Measurements from ENCODE around the gene MACROD2. TPM values are rescaled to one million over a fixed set of nuclear protein-coding genes. Genes with fewer than 3 reads are reported as not detected.

MACROD2 gene
- total RNA-seq, 1 experiment from 2014 or later = 1.6 TPM

DNA sequence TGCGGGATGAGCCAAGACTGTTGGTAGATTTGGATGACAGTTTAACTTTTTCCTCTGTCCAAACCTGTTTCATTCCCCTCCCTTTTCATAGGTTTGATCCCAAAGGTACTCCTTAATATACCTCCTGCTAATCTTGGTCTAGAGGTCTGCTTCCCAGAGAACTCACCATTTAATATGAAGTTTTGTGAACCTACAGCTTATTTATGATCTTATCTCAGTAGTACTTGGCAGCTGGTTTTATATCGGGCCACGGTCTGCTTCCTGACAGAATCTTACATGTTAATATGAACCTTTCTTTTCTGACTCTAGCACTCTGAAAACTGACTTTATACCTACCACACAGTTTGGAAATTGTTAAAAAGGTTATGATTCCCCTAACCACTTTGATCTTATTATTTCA, 138.7 kb downstream of the MACROD2 start:
- Mint-ChIP-seq H3K4me1 (no peaks in the 10 kb centered on the region), H3K36me3 (ENCODE audit: insufficient read depth in 1 of 3, low read depth in 3 of 3) (peaks cover 0 to 5% (median 0%) of the 10 kb centered on the region in 3 experiments; a peak in 1 of 7 replicates), H3K27ac (no peak overlapping the region), H3K27me3 (ENCODE audit: low read depth) (no peaks in the 10 kb centered on the region), H3K4me3 (no peak overlapping the region), H3K9me3 (peaks cover 4 to 8% of the 10 kb centered on the region in 2 experiments; a peak in 3 of 5 replicates)
- Histone ChIP-seq H2BK12ac (ENCODE audit: insufficient read length, low read depth, low read length) (no peak overlapping the region), H3K14ac (ENCODE audit: insufficient read depth, low read length) (no peak overlapping the region), H3K23ac (ENCODE audit: insufficient read length, low read depth, low read length) (no peak overlapping the region), H3K79me2 (ENCODE audit: insufficient read depth, low read length) (no peaks in the 10 kb centered on the region), H2BK5ac (ENCODE audit: insufficient read length, low read length) (no peak overlapping the region), H3K56ac (ENCODE audit: insufficient read length, low read depth, low read length) (no peak overlapping the region), H3K18ac (ENCODE audit: insufficient read length, low read depth, low read length) (no peak overlapping the region), H3T11ph (ENCODE audit: low read length) (no peak overlapping the region), H3K9me3 (ENCODE audit: control insufficient read depth, low read depth, low read length) (no peaks in the 10 kb centered on the region), H4K20me1 (ENCODE audit: control insufficient read depth, insufficient read depth, insufficient read length) (no peaks in the 10 kb centered on the region), H3K4me1 (ENCODE audit: insufficient read depth, low read length) (no peaks in the 10 kb centered on the region), H4K91ac (ENCODE audit: insufficient read length, low read depth, low read length) (no peak overlapping the region), H3K27me3 (ENCODE audit: insufficient read depth, low read length) (no peaks in the 10 kb centered on the region), H2BK15ac (ENCODE audit: low read depth, low read length) (no peak overlapping the region), H2BK120ac (ENCODE audit: low read depth, low read length, poor library complexity, severe bottlenecking) (no peak overlapping the region), H3K79me1 (ENCODE audit: insufficient read depth, low read depth, low read length, poor library complexity, severe bottlenecking) (no peaks in the 10 kb centered on the region), H4K8ac (replicated peaks; ENCODE audit: insufficient read length, low read depth, low read length) (no peak overlapping the region), H3K23me2 (ENCODE audit: insufficient read length, low read depth, low read length, poor library complexity, severe bottlenecking) (no peaks in the 10 kb centered on the region), H3K9ac (ENCODE audit: extremely low read depth, insufficient read length, low read length) (no peak overlapping the region), H2BK20ac (ENCODE audit: low read depth, low read length, poor library complexity, severe bottlenecking) (no peak overlapping the region), H2AK5ac (ENCODE audit: insufficient read length, low read length) (no peak overlapping the region), H3K4me2 (ENCODE audit: insufficient read depth, insufficient read length, low read length) (no peak overlapping the region), H2AFZ (ENCODE audit: low read length) (no peak overlapping the region), H3K4ac (ENCODE audit: low read depth, low read length) (no peak overlapping the region), H3K27ac (ENCODE audit: insufficient read length, low read depth, low read length) (no peak overlapping the region), H4K5ac (ENCODE audit: insufficient read length, low read depth, low read length) (no peak overlapping the region)
- no peak for DNase-seq
- no CpG with 5 or more reads among the region's 3 CpGs for WGBS (ENCODE audit: extremely low coverage, insufficient read length, low lambda C conversion rate)
- TF ChIP-seq, protein P1, sequence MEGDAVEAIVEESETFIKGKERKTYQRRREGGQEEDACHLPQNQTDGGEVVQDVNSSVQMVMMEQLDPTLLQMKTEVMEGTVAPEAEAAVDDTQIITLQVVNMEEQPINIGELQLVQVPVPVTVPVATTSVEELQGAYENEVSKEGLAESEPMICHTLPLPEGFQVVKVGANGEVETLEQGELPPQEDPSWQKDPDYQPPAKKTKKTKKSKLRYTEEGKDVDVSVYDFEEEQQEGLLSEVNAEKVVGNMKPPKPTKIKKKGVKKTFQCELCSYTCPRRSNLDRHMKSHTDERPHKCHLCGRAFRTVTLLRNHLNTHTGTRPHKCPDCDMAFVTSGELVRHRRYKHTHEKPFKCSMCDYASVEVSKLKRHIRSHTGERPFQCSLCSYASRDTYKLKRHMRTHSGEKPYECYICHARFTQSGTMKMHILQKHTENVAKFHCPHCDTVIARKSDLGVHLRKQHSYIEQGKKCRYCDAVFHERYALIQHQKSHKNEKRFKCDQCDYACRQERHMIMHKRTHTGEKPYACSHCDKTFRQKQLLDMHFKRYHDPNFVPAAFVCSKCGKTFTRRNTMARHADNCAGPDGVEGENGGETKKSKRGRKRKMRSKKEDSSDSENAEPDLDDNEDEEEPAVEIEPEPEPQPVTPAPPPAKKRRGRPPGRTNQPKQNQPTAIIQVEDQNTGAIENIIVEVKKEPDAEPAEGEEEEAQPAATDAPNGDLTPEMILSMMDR (conservative IDR thresholded peaks at IDR 0.05) = no peak

All from H9 (cell line).